Naive thymus-derived CD4-positive, alpha-beta T cell (primary cell): ENCODE measurements around the gene MAD2L1BP. TPM values are rescaled to one million over a fixed set of nuclear protein-coding genes. Genes with fewer than 3 reads are reported as not detected.

ENCODE experiments used
- ATAC-seq: fragments of 150-1000 bp; cut with Tn5 transposase; 2 replicates; pipeline ENCODE4 v1.10.0; 2021; ENCODE audit warnings: mild to moderate bottlenecking, moderate library complexity
- CTCF ChIA-PET: fragments of 350-600 bp; sonication (Branson Sonifier 250); formaldehyde crosslinking; loops from one replicate; lab custom pipeline; 2021; ENCODE audit warnings: antibody characterized with exemption; lab: Charles Lee
- POLR2A ChIA-PET: fragments of 350-600 bp; sonication (Branson Sonifier 250); formaldehyde crosslinking; loops from one replicate; lab custom pipeline; 2021; ENCODE audit warnings: antibody characterized with exemption, inconsistent platforms; lab: Charles Lee
- DNase-seq, 9 donors: peaks; one replicate each; pipeline versions ENCODE4 v3.0.0 to v3.0.0-alpha.2; 2020 to 2022; ENCODE audit warnings: mixed read lengths in 1 of 9
- H3K27ac ChIP-seq: one replicate; pipeline ENCODE4 v1.7.0; 2013; ENCODE audit warnings: mild to moderate bottlenecking, low read depth, low read length, moderate library complexity
- H3K27me3 ChIP-seq, 2 donors: one replicate each; pipeline ENCODE4 v1.7.0; 2013; ENCODE audit warnings: low read length in 2 of 2, mild to moderate bottlenecking in 2 of 2, moderate library complexity in 2 of 2; ENCODE audit not compliant: control insufficient read depth in 2 of 2, insufficient read depth in 2 of 2
- H3K36me3 ChIP-seq, 3 experiments: 1 replicate in 2 of 3; 2 replicates in 1 of 3; pipeline ENCODE4 v1.7.0; 2013; ENCODE audit warnings: low read length in 3 of 3, mild to moderate bottlenecking in 3 of 3, moderate library complexity in 1 of 3; ENCODE audit not compliant: insufficient read depth in 3 of 3, control insufficient read depth in 2 of 3
- H3K4me1 ChIP-seq, 2 donors: one replicate each; pipeline ENCODE4 v1.7.0; 2013; ENCODE audit warnings: low read length in 2 of 2, mild to moderate bottlenecking in 2 of 2, moderate library complexity in 1 of 2; ENCODE audit not compliant: control insufficient read depth in 2 of 2, insufficient read depth in 2 of 2
- H3K4me3 ChIP-seq: 2 replicates; pipeline ENCODE4 v1.7.0; 2013; ENCODE audit warnings: mild to moderate bottlenecking, low read length
- H3K9me3 ChIP-seq, 3 experiments: 1 replicate in 2 of 3; 2 replicates in 1 of 3; pipeline ENCODE4 v1.7.0; 2013; ENCODE audit warnings: low read length in 3 of 3; ENCODE audit not compliant: control insufficient read depth in 2 of 3
- H3K27ac Mint-ChIP-seq, 9 donors: one replicate each; pipeline ENCODE4 v1.8.0; 2020 to 2022; ENCODE audit warnings: mixed read lengths in 9 of 9, mild to moderate bottlenecking in 8 of 9, moderate library complexity in 5 of 9, inconsistent platforms in 2 of 9
- H3K27me3 Mint-ChIP-seq, 5 donors: one replicate each; pipeline ENCODE4 v1.8.0; 2021 to 2022; ENCODE audit warnings: mixed read lengths in 5 of 5, mild to moderate bottlenecking in 1 of 5
- H3K36me3 Mint-ChIP-seq, 5 donors: one replicate each; pipeline ENCODE4 v1.8.0; 2020 to 2022; ENCODE audit warnings: mixed read lengths in 5 of 5, mild to moderate bottlenecking in 3 of 5, inconsistent platforms in 1 of 5
- H3K4me1 Mint-ChIP-seq, 7 donors: one replicate each; pipeline ENCODE4 v1.8.0; 2020 to 2022; ENCODE audit warnings: mixed read lengths in 7 of 7, mild to moderate bottlenecking in 3 of 7, inconsistent platforms in 1 of 7
- H3K4me3 Mint-ChIP-seq, 10 donors: one replicate each; pipeline ENCODE4 v1.8.0; 2020 to 2022; ENCODE audit warnings: mild to moderate bottlenecking in 10 of 10, mixed read lengths in 10 of 10, moderate library complexity in 6 of 10, inconsistent platforms in 2 of 10
- H3K9me3 Mint-ChIP-seq, 11 donors: one replicate each; pipeline ENCODE4 v1.8.0; 2020 to 2022; ENCODE audit warnings: mixed read lengths in 11 of 11, mild to moderate bottlenecking in 4 of 11, inconsistent platforms in 1 of 11, moderate library complexity in 1 of 11
- intact Hi-C, 2 donors: fragments of 100-400 bp; cut with micrococcal nuclease; formaldehyde crosslinking; loops; one replicate each; pipeline ENCODE4 v1.15.1; 2023
- polyA plus RNA-seq, 2 donors: library from polyadenylated mRNA; unstranded; fragments of 300-500 nt; fragmentation: Illumina TruSeq; gene quantifications; one replicate each; pipeline ENCODE4 v1.2.3, GENCODE V29; 2021
- total RNA-seq, 6 experiments: library from RNA in 5 of 6; stranded (reverse) in 5 of 6; gene quantifications; 1 replicate in 5 of 6; 2 replicates in 1 of 6; pipeline ENCODE4 v1.2.3 and lab custom pipeline; 2021 to 2026

The MAD2L1BP gene
- total and polyA plus RNA-seq, 7 experiments from 2014 or later: 14.9 to 44.5 (median 28.0) TPM

GRCh38 chr6:43623880-43624785 is 11.5 kb upstream of the MAD2L1BP start:
- H3K4me3 Mint-ChIP-seq: no peak overlapping the region
- Histone ChIP-seq H3K27me3 (no peaks in the 10 kb centered on the region), H3K4me1 (peaks cover 4 to 6% of the 10 kb centered on the region in 2 donors), H3K27ac (no peak overlapping the region), H3K9me3 (no peaks in the 10 kb centered on the region), H3K4me3 (no peak overlapping the region), H3K36me3 (peaks cover 0 to 64% (median 14%) of the 10 kb centered on the region in 3 experiments)
- DNase-seq: no peak
- intact Hi-C loops: no loop called here
- H3K9me3 Mint-ChIP-seq: peaks cover 0 to 3% (median 0%) of the 10 kb centered on the region in 11 donors
- ChIA-PET POLR2A (interaction anchor here (1.3 to 1.5 kb wide), 2 partner anchors 11 to 12 kb away, joined by 3 to 5 read pairs; partner anchors contain the start of gene MAD2L1BP), CTCF (interaction anchor here (0.9 to 1.0 kb wide), 2 partner anchors 15 to 16 kb away, joined by 3 to 4 read pairs; no protein-coding TSS in a partner anchor)
- ATAC-seq: no peak
- H3K36me3 Mint-ChIP-seq: peaks cover 4 to 30% (median 15%) of the 10 kb centered on the region in 5 donors
- H3K4me1 Mint-ChIP-seq: peaks cover 20 to 39% (median 31%) of the 10 kb centered on the region in 7 donors
- H3K27ac Mint-ChIP-seq: peak overlapping the region in 1 of 9 donors; percentile 12
- H3K27me3 Mint-ChIP-seq: no peaks in the 10 kb centered on the region

- Mint-ChIP-seq H3K36me3 (peaks cover 4 to 28% (median 15%) of the 10 kb centered on the region in 5 donors), H3K27me3 (no peaks in the 10 kb centered on the region), H3K27ac (no peak overlapping the region), H3K9me3 (peaks cover 0 to 3% (median 0%) of the 10 kb centered on the region in 11 donors), H3K4me3 (no peak overlapping the region), H3K4me1 (peaks cover 24 to 39% (median 31%) of the 10 kb centered on the region in 7 donors)
- POLR2A ChIA-PET: interaction anchor here (0.8 to 1.3 kb wide), 2 partner anchors 9 to 12 kb away, joined by 3 to 5 read pairs; no protein-coding TSS in a partner anchor
- Histone ChIP-seq H3K27ac (no peak overlapping the region), H3K36me3 (peaks cover 0 to 61% (median 14%) of the 10 kb centered on the region in 3 experiments), H3K4me1 (peaks cover 4 to 6% of the 10 kb centered on the region in 2 donors), H3K9me3 (no peaks in the 10 kb centered on the region), H3K4me3 (no peak overlapping the region), H3K27me3 (no peaks in the 10 kb centered on the region)
- CTCF ChIA-PET: interaction anchor here (0.9 to 1.0 kb wide), 2 partner anchors 15 to 17 kb away, joined by 3 to 4 read pairs; no protein-coding TSS in a partner anchor
- intact Hi-C loops: loop anchor here (5.0 kb wide), 4 partner anchors 243 to 762 kb away; partner anchors contain the start of genes CDC5L (in 1 of the 2), KLHDC3 (in 1 of the 2), MEA1 (in 1 of the 2) and SRF (in 1 of the 2)
- ATAC-seq: no peak
- no peak for DNase-seq
Observed at GRCh38 chr6:43624786-43625288, 10.8 kb upstream of the MAD2L1BP start.

GRCh38 chr6:43625393-43625992 is 10.1 kb upstream of the MAD2L1BP start:
- peak overlapping the region in 3 of 9 donors; percentile 17 to 38 (median 20) for H3K27ac Mint-ChIP-seq
- Histone ChIP-seq H3K9me3 (no peaks in the 10 kb centered on the region), H3K4me3 (no peak overlapping the region), H3K27ac (no peak overlapping the region), H3K4me1 (peaks cover 9 to 11% of the 10 kb centered on the region in 2 donors), H3K36me3 (peaks cover 0 to 56% (median 14%) of the 10 kb centered on the region in 3 experiments), H3K27me3 (no peaks in the 10 kb centered on the region)
- no peaks in the 10 kb centered on the region for H3K27me3 Mint-ChIP-seq
- peaks cover 29 to 40% (median 36%) of the 10 kb centered on the region in 7 donors for H3K4me1 Mint-ChIP-seq
- peaks cover 0 to 3% (median 0%) of the 10 kb centered on the region in 11 donors for H3K9me3 Mint-ChIP-seq
- peak overlapping the region in 1 of 10 donors; percentile 27 for H3K4me3 Mint-ChIP-seq
- intact Hi-C loops: loop anchor here (5.0 kb wide), 4 partner anchors 243 to 762 kb away; partner anchors contain the start of genes CDC5L (in 1 of the 2), KLHDC3 (in 1 of the 2), MEA1 (in 1 of the 2) and SRF (in 1 of the 2)
- DNase-seq: no peak
- POLR2A ChIA-PET: interaction anchor here (0.8 to 1.3 kb wide), 2 partner anchors 9 to 11 kb away, joined by 3 to 5 read pairs; no protein-coding TSS in a partner anchor
- CTCF ChIA-PET: interaction anchor here (1.0 kb wide), 1 partner anchor 16 kb away, joined by 3 read pairs; no protein-coding TSS in a partner anchor
- H3K36me3 Mint-ChIP-seq: peaks cover 4 to 29% (median 15%) of the 10 kb centered on the region in 5 donors
- ATAC-seq: no peak

GRCh38 chr6:43627008-43627825 is 8.4 kb upstream of the MAD2L1BP start:
- Histone ChIP-seq H3K27me3 (no peaks in the 10 kb centered on the region), H3K36me3 (peaks cover 0 to 39% (median 4%) of the 10 kb centered on the region in 3 experiments), H3K4me3 (no peak overlapping the region), H3K9me3 (no peaks in the 10 kb centered on the region), H3K27ac (peak overlapping the region; percentile 16), H3K4me1 (peaks cover 9 to 11% of the 10 kb centered on the region in 2 donors)
- ATAC-seq: no peak
- Mint-ChIP-seq H3K4me1 (peaks cover 29 to 40% (median 37%) of the 10 kb centered on the region in 7 donors), H3K27me3 (no peaks in the 10 kb centered on the region), H3K27ac (peak overlapping the region; percentile 37 to 93 (median 61)), H3K9me3 (peaks cover 0 to 3% (median 0%) of the 10 kb centered on the region in 11 donors), H3K36me3 (peaks cover 1 to 21% (median 13%) of the 10 kb centered on the region in 5 donors), H3K4me3 (peak overlapping the region; percentile 5 to 100 (median 68))
- POLR2A ChIA-PET: interaction anchor here (0.8 kb wide), 1 partner anchor 225 kb away, joined by 5 read pairs; no protein-coding TSS in a partner anchor
- intact Hi-C loops: loop anchor here (5.0 kb wide), 4 partner anchors 245 to 760 kb away; partner anchors contain the start of genes CDC5L (in 1 of the 2), KLHDC3 (in 1 of the 2), MEA1 (in 1 of the 2) and SRF (in 1 of the 2)
- no peak for DNase-seq
- CTCF ChIA-PET: no interaction called here

- Histone ChIP-seq H3K27ac (peak overlapping the region; percentile 76), H3K4me1 (peaks cover 9 to 11% of the 10 kb centered on the region in 2 donors), H3K9me3 (no peaks in the 10 kb centered on the region), H3K36me3 (peaks cover 0 to 28% (median 3%) of the 10 kb centered on the region in 3 experiments), H3K27me3 (no peaks in the 10 kb centered on the region), H3K4me3 (peak overlapping the region; percentile 98)
- Mint-ChIP-seq H3K4me1 (peaks cover 25 to 40% (median 33%) of the 10 kb centered on the region in 7 donors), H3K36me3 (peaks cover 0 to 19% (median 12%) of the 10 kb centered on the region in 5 donors), H3K27ac (peak overlapping the region; percentile 90 to 99 (median 98)), H3K27me3 (no peaks in the 10 kb centered on the region), H3K9me3 (peaks cover 0 to 3% (median 0%) of the 10 kb centered on the region in 11 donors), H3K4me3 (peak overlapping the region; percentile 97 to 100 (median 99))
- intact Hi-C loops: loop anchor here (1.0 to 5.0 kb wide), 25 partner anchors 8 to 1894 kb away; partner anchors contain the start of genes ABCC10 (in 2 of the 2), MRPS18A (in 2 of the 2), POLH (in 2 of the 2) and POLR1C (in 2 of the 2)
- CTCF ChIA-PET: interaction anchor here (0.7 kb wide), 1 partner anchor 39 kb away, joined by 4 read pairs; no protein-coding TSS in a partner anchor
- DNase-seq (peak in 8 of 9 donors; percentile 37 to 61 (median 51)), ATAC-seq (peak; percentile 16)
- POLR2A ChIA-PET: interaction anchor here (0.8 to 1.4 kb wide), 9 partner anchors 10 to 619 kb away, joined by 3 to 7 read pairs (median 5); partner anchors contain the start of genes HSP90AB1, MRPS18A, POLR1C and YIPF3
Observed at GRCh38 chr6:43628393-43629103, 7.1 kb upstream of the MAD2L1BP start.
